Liver (tissue), 9 donors: ENCODE measurements around the gene CLPTM1L. TPM values are rescaled to one million over a fixed set of nuclear protein-coding genes. Genes with fewer than 3 reads are reported as not detected.

Source experiments
- DNase-seq: peaks from one replicate; pipeline ENCODE4 v3.0.0-alpha.2; 2017; ENCODE audit warnings: low spot score
- H3K27ac ChIP-seq, 2 donors: one replicate each; pipeline ENCODE4 v1.7.0; 2013; ENCODE audit warnings: inconsistent platforms in 2 of 2, low read length in 2 of 2, control low read depth in 1 of 2, low read depth in 1 of 2, mild to moderate bottlenecking in 1 of 2
- H3K27me3 ChIP-seq, 4 donors: one replicate each; pipeline versions ENCODE4 v1.6.1 to v1.7.0; 2013; ENCODE audit warnings: low read length in 3 of 4, inconsistent platforms in 1 of 4, mild to moderate bottlenecking in 1 of 4, moderate library complexity in 1 of 4; ENCODE audit not compliant: control insufficient read depth in 4 of 4, insufficient read depth in 4 of 4
- H3K36me3 ChIP-seq, 4 donors: one replicate each; pipeline versions ENCODE4 v1.6.1 to v1.7.0; 2013; ENCODE audit warnings: low read length in 3 of 4, mild to moderate bottlenecking in 3 of 4, low read depth in 1 of 4, moderate library complexity in 1 of 4; ENCODE audit not compliant: control insufficient read depth in 4 of 4, insufficient read depth in 3 of 4
- H3K4me1 ChIP-seq, 4 donors: one replicate each; pipeline versions ENCODE4 v1.6.1 to v1.7.0; 2013; ENCODE audit warnings: low read length in 3 of 4, mild to moderate bottlenecking in 3 of 4, moderate library complexity in 1 of 4; ENCODE audit not compliant: control insufficient read depth in 4 of 4, insufficient read depth in 4 of 4
- H3K4me3 ChIP-seq, 3 donors: one replicate each; pipeline versions ENCODE4 v1.6.1 to v1.7.0; 2013; ENCODE audit warnings: low read length in 3 of 3, control low read depth in 1 of 3, low read depth in 1 of 3, mild to moderate bottlenecking in 1 of 3
- H3K9ac ChIP-seq, 2 donors: one replicate each; pipeline ENCODE4 v1.7.0; 2013; ENCODE audit warnings: low read length in 2 of 2, mild to moderate bottlenecking in 2 of 2, moderate library complexity in 2 of 2, control low read depth in 1 of 2, low read depth in 1 of 2
- H3K9me3 ChIP-seq, 4 donors: one replicate each; pipeline versions ENCODE4 v1.6.1 to v1.7.0; 2013; ENCODE audit warnings: low read length in 3 of 4; ENCODE audit not compliant: control insufficient read depth in 4 of 4
- EGR1 ChIP-seq, 2 donors: IDR thresholded peaks; 2 replicates each; pipeline ENCODE4 v1.6.1; 2016 to 2018; ENCODE audit warnings: antibody characterized with exemption in 2 of 2, low read depth in 2 of 2
- FOXA1 ChIP-seq: IDR thresholded peaks from 2 replicates; pipeline ENCODE4 v1.6.1; 2016; ENCODE audit warnings: antibody characterized with exemption
- FOXA2 ChIP-seq: IDR thresholded peaks from 2 replicates; pipeline ENCODE4 v1.6.1; 2016; ENCODE audit warnings: antibody characterized with exemption
- GABPA ChIP-seq, 2 donors: IDR thresholded peaks in 1 of 2; conservative IDR thresholded peaks in 1 of 2; 2 replicates each; pipeline ENCODE4 v1.6.1; 2016; ENCODE audit warnings: antibody characterized with exemption in 2 of 2, mild to moderate bottlenecking in 1 of 2, moderate library complexity in 1 of 2
- HNF4A ChIP-seq, 2 donors: conservative IDR thresholded peaks; 2 replicates each; pipeline ENCODE4 v1.6.1; 2016; ENCODE audit warnings: antibody characterized with exemption in 2 of 2, mild to moderate bottlenecking in 2 of 2
- HNF4G ChIP-seq: IDR thresholded peaks from 2 replicates; pipeline ENCODE4 v1.6.1; 2016; ENCODE audit warnings: antibody characterized with exemption
- JUND ChIP-seq, 2 donors: IDR thresholded peaks; 2 replicates each; pipeline ENCODE4 v1.6.1; 2016; ENCODE audit warnings: antibody characterized with exemption in 2 of 2
- MAX ChIP-seq: IDR thresholded peaks from 2 replicates; pipeline ENCODE4 v1.6.1; 2016; ENCODE audit warnings: antibody characterized with exemption
- NR2F2 ChIP-seq: IDR thresholded peaks from 2 replicates; pipeline ENCODE4 v1.6.1; 2016; ENCODE audit warnings: antibody characterized with exemption
- RAD21 ChIP-seq, 2 donors: IDR thresholded peaks; 2 replicates each; pipeline ENCODE4 v1.6.1; 2016; ENCODE audit warnings: antibody characterized with exemption in 2 of 2, mild to moderate bottlenecking in 2 of 2
- REST ChIP-seq: IDR thresholded peaks from 2 replicates; pipeline ENCODE4 v1.6.1; 2016; ENCODE audit warnings: antibody characterized with exemption, mild to moderate bottlenecking
- RXRA ChIP-seq, 2 donors: IDR thresholded peaks; 2 replicates each; pipeline ENCODE4 v1.6.1; 2017 to 2018; ENCODE audit warnings: antibody characterized with exemption in 2 of 2, mild to moderate bottlenecking in 1 of 2
- SP1 ChIP-seq: IDR thresholded peaks from 2 replicates; pipeline ENCODE4 v1.6.1; 2018; ENCODE audit warnings: antibody characterized with exemption, mild to moderate bottlenecking
- TAF1 ChIP-seq: conservative IDR thresholded peaks from 2 replicates; pipeline ENCODE4 v1.6.1; 2016; ENCODE audit warnings: antibody characterized with exemption, mild to moderate bottlenecking
- YY1 ChIP-seq: IDR thresholded peaks from 2 replicates; pipeline ENCODE4 v1.6.1; 2016; ENCODE audit warnings: antibody characterized with exemption, mild to moderate bottlenecking
- ZBTB33 ChIP-seq: IDR thresholded peaks from 2 replicates; pipeline ENCODE4 v1.6.1; 2016; ENCODE audit warnings: antibody characterized with exemption
- WGBS: extraction: QIAGEN DNeasy Blood & Tissue Kit; methylation state at CpG from one replicate; pipeline ENCODE4 v1.1.7; 2013; 5-methylcytosine and 5-hydroxymethylcytosine counted together
- polyA plus RNA-seq, 2 donors: library from polyadenylated mRNA; stranded (reverse) in 1 of 2; unstranded in 1 of 2; fragments of 200-250 nt in 1 of 2; fragments of >200 nt in 1 of 2; fragmentation: Nextera tagmentation in 1 of 2; extraction: Ambion mirVana in 1 of 2; gene quantifications; one replicate each; pipeline versions ENCODE4 v1.2.1 to v1.2.3, GENCODE V29; 2013 to 2015
- total RNA-seq, 2 donors: library from RNA; depleted of rRNA; stranded (reverse); fragments of >200 nt; gene quantifications; one replicate each; pipeline ENCODE4 v1.2.3, GENCODE V29; 2014
- TF ChIP-seq, protein P1 (sequence below): fragments of 150-350 bp; IDR thresholded peaks from 2 replicates; pipeline ENCODE4 v1.5.1; 2017; ENCODE audit warnings: improper control_type of control experiment, low read depth, low read length; ENCODE audit not compliant: missing input control
- TF ChIP-seq, protein P2 (sequence below): IDR thresholded peaks from 2 replicates; pipeline ENCODE4 v1.6.1; 2016; ENCODE audit warnings: antibody characterized with exemption
- donor health status: healthy.
- donor health status: healthy.
- donor health status: healthy.
- donor health status: healthy.
- donor health status: healthy.

The CLPTM1L gene
- total and polyA plus RNA-seq, 4 donors: 69.2 to 255 (median 146) TPM

DNA sequence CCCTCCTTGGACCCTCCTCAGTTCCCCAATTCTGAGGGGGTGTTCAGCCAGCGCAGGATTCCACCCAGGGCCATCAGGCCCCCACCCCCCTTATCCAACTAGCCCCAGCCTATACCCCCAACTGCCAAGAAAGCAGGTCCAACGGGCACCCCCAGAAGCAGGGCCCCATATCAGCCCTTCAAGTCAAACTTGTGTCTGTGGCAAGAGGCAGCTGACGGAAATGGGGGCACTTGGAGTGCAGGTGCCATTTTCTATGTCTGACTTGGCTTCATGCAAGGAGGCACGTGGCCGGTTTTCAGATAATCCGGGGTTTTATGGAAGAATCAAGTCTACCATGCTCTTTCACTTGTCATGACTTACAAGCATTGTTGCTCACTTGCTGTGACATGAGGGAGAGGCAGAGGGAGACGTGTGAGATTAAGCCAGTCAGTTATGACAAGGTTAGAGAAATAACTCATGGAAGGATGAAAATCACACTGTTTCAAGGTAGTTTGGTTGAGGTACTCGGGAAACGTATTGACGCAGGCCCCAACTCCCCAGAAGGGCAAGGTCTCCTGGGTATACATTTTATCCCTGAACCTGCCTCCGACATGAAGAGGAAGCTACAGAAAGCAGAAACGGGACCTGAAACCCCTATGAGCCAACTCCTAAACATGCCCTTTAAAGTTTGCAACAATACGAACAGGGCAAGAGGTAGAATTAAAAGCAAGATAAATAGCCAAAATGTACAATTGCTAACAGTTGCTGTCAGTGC lies 26.5 kb upstream of the CLPTM1L start:
- no peaks in the 10 kb centered on the region for H3K36me3 ChIP-seq
- no peak overlapping the region for H3K27ac ChIP-seq
- no peak for DNase-seq
- WGBS: 81% methylated on average over 13 of the region's 13 CpGs
- no peaks in the 10 kb centered on the region for H3K4me1 ChIP-seq
- no peaks in the 10 kb centered on the region for H3K27me3 ChIP-seq
- no peak for TF ChIP-seq ZBTB33
- no peak for TF ChIP-seq SP1
- TF ChIP-seq HNF4G: no peak
- TF ChIP-seq, protein P1, sequence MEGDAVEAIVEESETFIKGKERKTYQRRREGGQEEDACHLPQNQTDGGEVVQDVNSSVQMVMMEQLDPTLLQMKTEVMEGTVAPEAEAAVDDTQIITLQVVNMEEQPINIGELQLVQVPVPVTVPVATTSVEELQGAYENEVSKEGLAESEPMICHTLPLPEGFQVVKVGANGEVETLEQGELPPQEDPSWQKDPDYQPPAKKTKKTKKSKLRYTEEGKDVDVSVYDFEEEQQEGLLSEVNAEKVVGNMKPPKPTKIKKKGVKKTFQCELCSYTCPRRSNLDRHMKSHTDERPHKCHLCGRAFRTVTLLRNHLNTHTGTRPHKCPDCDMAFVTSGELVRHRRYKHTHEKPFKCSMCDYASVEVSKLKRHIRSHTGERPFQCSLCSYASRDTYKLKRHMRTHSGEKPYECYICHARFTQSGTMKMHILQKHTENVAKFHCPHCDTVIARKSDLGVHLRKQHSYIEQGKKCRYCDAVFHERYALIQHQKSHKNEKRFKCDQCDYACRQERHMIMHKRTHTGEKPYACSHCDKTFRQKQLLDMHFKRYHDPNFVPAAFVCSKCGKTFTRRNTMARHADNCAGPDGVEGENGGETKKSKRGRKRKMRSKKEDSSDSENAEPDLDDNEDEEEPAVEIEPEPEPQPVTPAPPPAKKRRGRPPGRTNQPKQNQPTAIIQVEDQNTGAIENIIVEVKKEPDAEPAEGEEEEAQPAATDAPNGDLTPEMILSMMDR: no peak
- TF ChIP-seq, protein P2, sequence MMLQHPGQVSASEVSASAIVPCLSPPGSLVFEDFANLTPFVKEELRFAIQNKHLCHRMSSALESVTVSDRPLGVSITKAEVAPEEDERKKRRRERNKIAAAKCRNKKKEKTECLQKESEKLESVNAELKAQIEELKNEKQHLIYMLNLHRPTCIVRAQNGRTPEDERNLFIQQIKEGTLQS: no peak
- no peak for TF ChIP-seq MAX
- no peak for TF ChIP-seq REST
- TF ChIP-seq RAD21 (IDR thresholded peaks at IDR 0.05): no peak
- no peak for TF ChIP-seq JUND (IDR thresholded peaks at IDR 0.05)
- TF ChIP-seq YY1: no peak
- no peak for TF ChIP-seq TAF1
- no peak for TF ChIP-seq FOXA2
- TF ChIP-seq RXRA (IDR thresholded peaks at IDR 0.05): no peak
- TF ChIP-seq NR2F2: no peak
- no peak for TF ChIP-seq HNF4A (conservative IDR thresholded peaks at IDR 0.05)
- no peak for TF ChIP-seq GABPA (IDR thresholded peaks at IDR 0.05 in 1 of 2, conservative IDR thresholded peaks at IDR 0.05 in 1 of 2)
- no peak for TF ChIP-seq EGR1 (IDR thresholded peaks at IDR 0.05; ENCODE audit: low read depth in 2 of 2)
- TF ChIP-seq FOXA1: no peak
- no peaks in the 10 kb centered on the region for H3K9me3 ChIP-seq
- no peak overlapping the region for H3K4me3 ChIP-seq
- H3K9ac ChIP-seq: no peak overlapping the region
